HFFc6 (cell line): Measurements from ENCODE around the gene FARSB. TPM values are rescaled to one million over a fixed set of nuclear protein-coding genes. Genes with fewer than 3 reads are reported as not detected.

ENCODE experiments used
- DNase-seq: peaks from one replicate; pipeline ENCODE4 v3.0.0-alpha.2; 2018
- H3K27ac Mint-ChIP-seq: 2 replicates; pipeline ENCODE4 v1.8.0; 2020; ENCODE audit warnings: mild to moderate bottlenecking, mixed read lengths
- H3K27me3 Mint-ChIP-seq: 2 replicates; pipeline ENCODE4 v1.8.0; 2021; ENCODE audit warnings: mild to moderate bottlenecking, moderate library complexity, mixed read lengths; ENCODE audit not compliant: insufficient read depth
- H3K36me3 Mint-ChIP-seq: 2 replicates; pipeline ENCODE4 v1.8.0; 2021; ENCODE audit warnings: low read depth, mixed read lengths
- H3K4me1 Mint-ChIP-seq: 2 replicates; pipeline ENCODE4 v1.8.0; 2020; ENCODE audit warnings: low read depth, mixed read lengths
- H3K4me3 Mint-ChIP-seq: 2 replicates; pipeline ENCODE4 v1.8.0; 2020; ENCODE audit warnings: mild to moderate bottlenecking, moderate library complexity, mixed read lengths
- H3K9me3 Mint-ChIP-seq: 2 replicates; pipeline ENCODE4 v1.8.0; 2020; ENCODE audit warnings: mild to moderate bottlenecking, mixed read lengths
- CTCF ChIP-seq: fragments of 200-600 bp; sonication (generic); IDR thresholded peaks from 2 replicates; pipeline ENCODE4 v1.5.0; 2021; ENCODE audit warnings: antibody characterized with exemption, mild to moderate bottlenecking
- total RNA-seq, 6 experiments: library from RNA; stranded (reverse); fragmentation: NEBNext Ultra II Directional; extraction: Animal tissue kit (Norgen Biotek cat#: 25700); gene quantifications; 2 replicates in 1 of 6; 3 replicates in 5 of 6; pipeline ENCODE4 v1.2.3, GENCODE V29; 2021

FARSB gene
- total RNA-seq, 6 experiments from 2014 or later = 42.5 to 55.9 (median 51.9) TPM

GRCh38 chr2:222606306-222606705 lies 49.6 kb downstream of the FARSB start:
- Mint-ChIP-seq H3K4me1 (peaks cover 14% of the 10 kb centered on the region), H3K4me3 (no peak overlapping the region), H3K9me3 (no peaks in the 10 kb centered on the region), H3K27me3 (peaks cover 2% of the 10 kb centered on the region; the same call in 1 of the 2 replicates), H3K36me3 (peaks cover 11% of the 10 kb centered on the region; the same call in 1 of the 2 replicates), H3K27ac (no peak overlapping the region)
- no peak for DNase-seq
- no peak for TF ChIP-seq CTCF

GRCh38 chr2:222604749-222605515 lies 51.0 kb downstream of the FARSB start:
- H3K4me1 Mint-ChIP-seq = peaks cover 14% of the 10 kb centered on the region
- no peaks in the 10 kb centered on the region for H3K9me3 Mint-ChIP-seq
- H3K27ac Mint-ChIP-seq = peak overlapping the region; percentile 66
- no peak for TF ChIP-seq CTCF
- H3K36me3 Mint-ChIP-seq = peaks cover 5% of the 10 kb centered on the region; the same call in 1 of the 2 replicates
- H3K4me3 Mint-ChIP-seq = no peak overlapping the region
- no peak for DNase-seq
- peaks cover 2% of the 10 kb centered on the region; the same call in 1 of the 2 replicates for H3K27me3 Mint-ChIP-seq

GRCh38 chr2:222603501-222603900 lies 52.4 kb downstream of the FARSB start:
- no peak for TF ChIP-seq CTCF
- H3K36me3 Mint-ChIP-seq = peaks cover 5% of the 10 kb centered on the region; the same call in 1 of the 2 replicates
- no peak for DNase-seq
- peaks cover 2% of the 10 kb centered on the region; the same call in 1 of the 2 replicates for H3K27me3 Mint-ChIP-seq
- H3K4me1 Mint-ChIP-seq = peaks cover 5% of the 10 kb centered on the region
- no peak overlapping the region for H3K4me3 Mint-ChIP-seq
- H3K27ac Mint-ChIP-seq = no peak overlapping the region
- no peaks in the 10 kb centered on the region for H3K9me3 Mint-ChIP-seq

GRCh38 chr2:222598611-222599010 lies 57.3 kb downstream of the FARSB start:
- Mint-ChIP-seq H3K4me3 (no peak overlapping the region), H3K9me3 (no peaks in the 10 kb centered on the region), H3K27ac (no peak overlapping the region), H3K27me3 (no peaks in the 10 kb centered on the region), H3K36me3 (peaks cover 16% of the 10 kb centered on the region; the same call in 1 of the 2 replicates), H3K4me1 (peaks cover 16% of the 10 kb centered on the region)
- TF ChIP-seq CTCF = no peak
- DNase-seq = no peak

GRCh38 chr2:222595581-222595980 lies 60.3 kb downstream of the FARSB start:
- no peak for DNase-seq
- Mint-ChIP-seq H3K27me3 (no peaks in the 10 kb centered on the region), H3K4me3 (no peak overlapping the region), H3K4me1 (peaks cover 29% of the 10 kb centered on the region), H3K27ac (peak overlapping the region; percentile 51), H3K36me3 (peaks cover 34% of the 10 kb centered on the region), H3K9me3 (no peaks in the 10 kb centered on the region)
- TF ChIP-seq CTCF = no peak
